ENCODE measurements around the gene DDAH1. TPM values are rescaled to one million over a fixed set of nuclear protein-coding genes. Genes with fewer than 3 reads are reported as not detected.

DDAH1 gene
- polyA plus RNA-seq, 2 of the 4 experiments (the other 2 are of a cell fraction), result 5.7 to 12.6 TPM

DNA sequence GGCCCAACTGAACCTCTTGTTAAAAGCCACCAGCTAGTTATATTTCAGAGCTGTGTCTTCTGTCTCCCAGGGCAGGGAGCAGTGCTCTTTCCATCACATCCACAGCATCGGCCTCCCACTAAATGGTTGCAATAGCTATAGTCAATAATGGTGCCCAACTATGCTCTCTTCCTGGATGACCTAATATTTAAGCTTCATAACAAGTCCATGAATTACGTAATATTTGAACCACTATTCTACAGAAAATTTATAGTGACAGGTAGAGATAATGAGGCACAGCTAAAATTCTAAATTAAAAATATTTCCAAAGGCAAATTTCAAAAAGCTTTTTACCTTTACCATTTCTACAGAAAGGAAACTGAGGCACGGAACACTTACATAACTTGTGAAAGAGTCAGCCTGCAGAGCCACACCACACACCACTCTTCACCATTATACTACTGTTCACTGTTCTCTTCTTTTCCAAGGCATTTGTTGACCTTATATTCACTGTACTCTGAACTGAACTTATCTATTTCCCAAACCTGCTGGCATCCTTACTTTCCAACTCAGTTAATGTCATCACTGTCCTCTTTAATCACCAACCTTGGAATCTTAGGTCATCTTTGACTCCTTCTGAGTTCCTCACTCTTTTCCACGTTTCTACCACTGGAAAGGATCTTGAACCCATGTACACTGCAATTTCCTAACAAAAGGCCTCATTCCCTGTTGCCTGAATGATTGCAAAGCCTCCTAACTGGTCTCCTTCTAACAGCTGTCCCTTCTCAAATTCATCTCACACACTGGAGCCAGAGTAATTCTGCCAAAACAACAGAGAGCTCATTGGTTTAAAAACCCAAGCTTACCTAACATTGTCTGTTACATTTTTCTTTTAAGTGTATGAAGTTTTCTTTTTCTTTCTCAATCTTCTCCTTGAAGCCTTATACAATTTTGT, 85.5 kb downstream of the DDAH1 start:
- H3K4me3 ChIP-seq, result no peak overlapping the region
- ATAC-seq (no peak), DNase-seq (ENCODE audit: low read depth in 1 of 2, low spot score in 1 of 2) (no peak), FAIRE-seq (no peak)
- H3K4me1 ChIP-seq, result peaks cover 19% of the 10 kb centered on the region
- POLR2A ChIA-PET, result no interaction called here
- no peak overlapping the region for H3K27ac ChIP-seq
- CTCF ChIA-PET, result interaction anchor here (1.2 to 1.5 kb wide), 2 partner anchors 26 to 202 kb away, joined by 3 to 4 read pairs; no protein-coding TSS in a partner anchor
- no peak overlapping the region for H3K4me2 ChIP-seq
- TF ChIP-seq SREBF2 (IDR thresholded peaks at IDR 0.05) (no peak), NFE2L2 (conservative IDR thresholded peaks at IDR 0.05; ENCODE audit: low read length) (no peak), FOSL2 (IDR thresholded peaks at IDR 0.05) (no peak), FOSL2 (CRISPR knock-in tag; IDR thresholded peaks at IDR 0.05) (no peak), RAD21 (conservative IDR thresholded peaks at IDR 0.05 in 1 of 2, IDR thresholded peaks at IDR 0.05 in 1 of 2) (no peak), NR3C1 (IDR thresholded peaks at IDR 0.05) (no peak), MAZ (IDR thresholded peaks at IDR 0.05; ENCODE audit: borderline replicate concordance, low read depth, low read length) (no peak), FOSB (CRISPR knock-in tag; IDR thresholded peaks at IDR 0.05) (no peak), ATOH8 (CRISPR knock-in tag; IDR thresholded peaks at IDR 0.05; ENCODE audit: low read depth) (no peak), KDM5A (IDR thresholded peaks at IDR 0.05) (no peak), HOXA7 (CRISPR knock-in tag; IDR thresholded peaks at IDR 0.05) (no peak), CEBPB (IDR thresholded peaks at IDR 0.05) (no peak), JUN (IDR thresholded peaks at IDR 0.05) (no peak)
- TF ChIP-seq, protein P1, sequence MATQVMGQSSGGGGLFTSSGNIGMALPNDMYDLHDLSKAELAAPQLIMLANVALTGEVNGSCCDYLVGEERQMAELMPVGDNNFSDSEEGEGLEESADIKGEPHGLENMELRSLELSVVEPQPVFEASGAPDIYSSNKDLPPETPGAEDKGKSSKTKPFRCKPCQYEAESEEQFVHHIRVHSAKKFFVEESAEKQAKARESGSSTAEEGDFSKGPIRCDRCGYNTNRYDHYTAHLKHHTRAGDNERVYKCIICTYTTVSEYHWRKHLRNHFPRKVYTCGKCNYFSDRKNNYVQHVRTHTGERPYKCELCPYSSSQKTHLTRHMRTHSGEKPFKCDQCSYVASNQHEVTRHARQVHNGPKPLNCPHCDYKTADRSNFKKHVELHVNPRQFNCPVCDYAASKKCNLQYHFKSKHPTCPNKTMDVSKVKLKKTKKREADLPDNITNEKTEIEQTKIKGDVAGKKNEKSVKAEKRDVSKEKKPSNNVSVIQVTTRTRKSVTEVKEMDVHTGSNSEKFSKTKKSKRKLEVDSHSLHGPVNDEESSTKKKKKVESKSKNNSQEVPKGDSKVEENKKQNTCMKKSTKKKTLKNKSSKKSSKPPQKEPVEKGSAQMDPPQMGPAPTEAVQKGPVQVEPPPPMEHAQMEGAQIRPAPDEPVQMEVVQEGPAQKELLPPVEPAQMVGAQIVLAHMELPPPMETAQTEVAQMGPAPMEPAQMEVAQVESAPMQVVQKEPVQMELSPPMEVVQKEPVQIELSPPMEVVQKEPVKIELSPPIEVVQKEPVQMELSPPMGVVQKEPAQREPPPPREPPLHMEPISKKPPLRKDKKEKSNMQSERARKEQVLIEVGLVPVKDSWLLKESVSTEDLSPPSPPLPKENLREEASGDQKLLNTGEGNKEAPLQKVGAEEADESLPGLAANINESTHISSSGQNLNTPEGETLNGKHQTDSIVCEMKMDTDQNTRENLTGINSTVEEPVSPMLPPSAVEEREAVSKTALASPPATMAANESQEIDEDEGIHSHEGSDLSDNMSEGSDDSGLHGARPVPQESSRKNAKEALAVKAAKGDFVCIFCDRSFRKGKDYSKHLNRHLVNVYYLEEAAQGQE (IDR thresholded peaks at IDR 0.05), result no peak
- H3K9me3 ChIP-seq, result peaks cover 5% of the 10 kb centered on the region; the same call in 1 of the 3 replicates
- 85% methylated on average over 4 of the region's 4 CpGs for WGBS (ENCODE audit: missing lambda C conversion rate)

DNA sequence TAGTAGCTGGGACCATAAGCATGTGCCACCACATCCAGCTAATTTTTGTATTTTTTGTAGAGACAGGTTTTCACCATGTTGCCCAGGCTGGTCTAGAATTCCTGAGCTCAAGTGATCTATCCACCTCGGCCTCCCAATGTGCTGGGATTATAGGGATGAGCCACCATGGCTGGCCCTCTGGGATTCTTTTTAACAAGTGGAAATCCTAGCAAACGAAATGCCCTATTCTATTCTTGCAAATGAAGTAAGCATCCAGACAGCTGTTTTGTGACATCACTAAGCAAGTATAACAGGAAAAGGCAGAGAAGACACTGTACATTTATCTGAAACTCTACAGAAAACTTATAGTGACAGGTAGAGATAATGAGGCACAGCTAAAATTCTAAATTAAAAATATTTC, 86.4 kb downstream of the DDAH1 start:
- ChIA-PET POLR2A (no interaction called here), CTCF (interaction anchor here (1.2 to 1.5 kb wide), 3 partner anchors 26 to 203 kb away, joined by 3 to 4 read pairs (median 3); no protein-coding TSS in a partner anchor)

More for the DNA sequence above, 86.4 kb downstream of the DDAH1 start:
- TF ChIP-seq FOSL2 (IDR thresholded peaks at IDR 0.05), result no peak
- no peak for TF ChIP-seq FOSL2 (CRISPR knock-in tag; IDR thresholded peaks at IDR 0.05)
- no peak for TF ChIP-seq ZSCAN20 (CRISPR knock-in tag; IDR thresholded peaks at IDR 0.05)
- TF ChIP-seq PBX3 (IDR thresholded peaks at IDR 0.05), result no peak
- TF ChIP-seq, protein P2, sequence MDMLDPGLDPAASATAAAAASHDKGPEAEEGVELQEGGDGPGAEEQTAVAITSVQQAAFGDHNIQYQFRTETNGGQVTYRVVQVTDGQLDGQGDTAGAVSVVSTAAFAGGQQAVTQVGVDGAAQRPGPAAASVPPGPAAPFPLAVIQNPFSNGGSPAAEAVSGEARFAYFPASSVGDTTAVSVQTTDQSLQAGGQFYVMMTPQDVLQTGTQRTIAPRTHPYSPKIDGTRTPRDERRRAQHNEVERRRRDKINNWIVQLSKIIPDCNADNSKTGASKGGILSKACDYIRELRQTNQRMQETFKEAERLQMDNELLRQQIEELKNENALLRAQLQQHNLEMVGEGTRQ (IDR thresholded peaks at IDR 0.05), result no peak
- TF ChIP-seq PHF8 (IDR thresholded peaks at IDR 0.05; ENCODE audit: borderline replicate concordance, low read depth), result no peak
- TF ChIP-seq KDM1A (IDR thresholded peaks at IDR 0.05; ENCODE audit: low read depth), result no peak
- no peak for TF ChIP-seq RCOR1 (IDR thresholded peaks at IDR 0.05; ENCODE audit: low read depth, low read length)
- TF ChIP-seq NR3C1 (IDR thresholded peaks at IDR 0.05), result no peak
- TF ChIP-seq HEYL (CRISPR knock-in tag; IDR thresholded peaks at IDR 0.05), result no peak
- Histone ChIP-seq H3K4me1 (peaks cover 28% of the 10 kb centered on the region), H3K4me3 (no peak overlapping the region), H3K4me2 (no peak overlapping the region), H3K9me3 (peaks cover 5% of the 10 kb centered on the region; the same call in 1 of the 3 replicates), H3K27ac (no peak overlapping the region)
- no peak for DNase-seq (ENCODE audit: low read depth in 1 of 2, low spot score in 1 of 2)
- 92% methylated on average over 2 of the region's 2 CpGs for WGBS (ENCODE audit: missing lambda C conversion rate)
- no peak for FAIRE-seq
- ATAC-seq, result no peak
